GM23248 (cell line): ENCODE results near the gene GABBR1. TPM values are rescaled to one million over a fixed set of nuclear protein-coding genes. Genes with fewer than 3 reads are reported as not detected.

Experiments used
- DNase-seq: peaks from one replicate; pipeline ENCODE4 v3.0.0-alpha.2; 2015
- H2AFZ ChIP-seq: fragments of 200-600 bp; sonication (generic); 2 replicates; pipeline ENCODE4 v1.6.1; 2016; ENCODE audit warnings: antibody characterized with exemption
- H3F3A ChIP-seq: fragments of 200-600 bp; sonication (generic); 2 replicates; pipeline ENCODE4 v1.6.1; 2016; ENCODE audit warnings: mild to moderate bottlenecking, antibody characterized with exemption, mixed run types; ENCODE audit not compliant: insufficient read depth
- H3K27ac ChIP-seq: fragments of 200-600 bp; sonication (generic); 2 replicates; pipeline ENCODE4 v1.5.1; 2016; ENCODE audit warnings: mild to moderate bottlenecking
- H3K27me3 ChIP-seq: fragments of 200-600 bp; sonication (generic); replicated peaks from 2 replicates; pipeline ENCODE4 v1.6.1; 2016; ENCODE audit warnings: mild to moderate bottlenecking; ENCODE audit not compliant: insufficient read depth
- H3K36me3 ChIP-seq: fragments of 200-600 bp; sonication (generic); 2 replicates; pipeline ENCODE4 v1.6.1; 2016; ENCODE audit warnings: low read depth, mild to moderate bottlenecking
- H3K4me1 ChIP-seq: fragments of 200-600 bp; sonication (generic); 2 replicates; pipeline ENCODE4 v1.6.1; 2016; ENCODE audit warnings: mild to moderate bottlenecking; ENCODE audit not compliant: insufficient read depth
- H3K4me2 ChIP-seq: fragments of 200-600 bp; sonication (generic); one replicate; pipeline ENCODE4 v1.6.1; 2016; ENCODE audit warnings: mild to moderate bottlenecking; ENCODE audit not compliant: unreplicated experiment
- H3K4me3 ChIP-seq: fragments of 200-600 bp; sonication (generic); 2 replicates; pipeline ENCODE4 v1.5.1; 2016; ENCODE audit warnings: mild to moderate bottlenecking
- H3K79me2 ChIP-seq: fragments of 200-600 bp; sonication (generic); 2 replicates; pipeline ENCODE4 v1.6.1; 2016; ENCODE audit warnings: mild to moderate bottlenecking; ENCODE audit not compliant: insufficient read depth
- H3K9ac ChIP-seq: fragments of 200-600 bp; sonication (generic); 2 replicates; pipeline ENCODE4 v1.6.1; 2016; ENCODE audit warnings: mild to moderate bottlenecking
- H3K9me2 ChIP-seq: fragments of 200-600 bp; sonication (generic); 2 replicates; pipeline ENCODE4 v1.6.1; 2016; ENCODE audit warnings: mixed run types, mild to moderate bottlenecking, moderate library complexity; ENCODE audit not compliant: insufficient read depth
- H3K9me3 ChIP-seq: fragments of 200-600 bp; sonication (generic); one replicate; pipeline ENCODE4 v1.6.1; 2017; ENCODE audit warnings: low read depth
- H4K20me1 ChIP-seq: fragments of 200-600 bp; sonication (generic); 2 replicates; pipeline ENCODE4 v1.6.0; 2016; ENCODE audit not compliant: insufficient read depth
- EZH2 ChIP-seq: fragments of 200-600 bp; sonication (generic); IDR thresholded peaks from 2 replicates; pipeline ENCODE4 v1.6.1; 2018; ENCODE audit warnings: antibody characterized with exemption, mild to moderate bottlenecking; ENCODE audit not compliant: insufficient read depth, poor library complexity, severe bottlenecking
- EZH2phosphoT487 ChIP-seq: fragments of 200-600 bp; sonication (generic); IDR thresholded peaks from 2 replicates; pipeline ENCODE4 v1.6.1; 2018; ENCODE audit warnings: antibody characterized with exemption, moderate library complexity, mild to moderate bottlenecking, low read depth; ENCODE audit not compliant: insufficient read depth
- WGBS, 2 experiments: methylation state at CpG; one replicate each; pipeline ENCODE4 v1.1.6; 2015 to 2017; ENCODE audit warnings: low lambda C conversion rate in 2 of 2, low coverage in 1 of 2; ENCODE audit errors: missing lambda C conversion rate in 2 of 2; 5-methylcytosine and 5-hydroxymethylcytosine counted together
- in situ Hi-C: fragments of 300-500 bp; cut with MboI; formaldehyde crosslinking; loops from 2 replicates; pipeline ENCODE4 v1.15.0; 2020
- polyA plus RNA-seq: library from polyadenylated mRNA; unstranded; fragments of >200 nt; fragmentation: Nextera tagmentation; extraction: Ambion mirVana; gene quantifications from 2 replicates; pipeline ENCODE4 v1.2.1, GENCODE V29; 2016
- total RNA-seq: library from RNA; depleted of rRNA; stranded (reverse); fragments of >200 nt; shearing (Covaris generic); gene quantifications from 2 replicates; pipeline ENCODE4 v1.2.3, GENCODE V29; 2014

Gene GABBR1
- total and polyA plus RNA-seq, 2 experiments from 2014 or later = 5.3 to 6.1 TPM

GRCh38 chr6:29521006-29521680, 111.8 kb downstream of the GABBR1 start:
- no peak overlapping the region for H2AFZ ChIP-seq
- no peak overlapping the region for H3K27ac ChIP-seq
- no peaks in the 10 kb centered on the region for H3K27me3 ChIP-seq
- no peak overlapping the region for H3K4me2 ChIP-seq
- no peaks in the 10 kb centered on the region for H3K4me1 ChIP-seq
- no peaks in the 10 kb centered on the region for H3K36me3 ChIP-seq
- no peak overlapping the region for H3K4me3 ChIP-seq
- no peaks in the 10 kb centered on the region for H3K9me2 ChIP-seq
- H4K20me1 ChIP-seq = no peaks in the 10 kb centered on the region
- TF ChIP-seq EZH2phosphoT487 (no peak), EZH2 (no peak)
- in situ Hi-C loops = no loop called here
- no peak overlapping the region for H3K9ac ChIP-seq
- H3K9me3 ChIP-seq = no peaks in the 10 kb centered on the region
- no peaks in the 10 kb centered on the region for H3K79me2 ChIP-seq
- DNase-seq = no peak
- WGBS, 2 experiments = 11 to 13% methylated on average over 8 of the region's 8 CpGs
- no peaks in the 10 kb centered on the region for H3F3A ChIP-seq

- Histone ChIP-seq H3K9me2 (no peaks in the 10 kb centered on the region), H3K36me3 (no peaks in the 10 kb centered on the region), H2AFZ (no peak overlapping the region), H3K79me2 (no peaks in the 10 kb centered on the region), H3K27me3 (no peaks in the 10 kb centered on the region), H3K4me2 (no peak overlapping the region), H3K27ac (no peak overlapping the region), H3K4me1 (no peaks in the 10 kb centered on the region), H3K9me3 (no peaks in the 10 kb centered on the region), H3F3A (no peaks in the 10 kb centered on the region), H4K20me1 (no peaks in the 10 kb centered on the region), H3K4me3 (no peak overlapping the region), H3K9ac (no peak overlapping the region)
- WGBS, 2 experiments = 30 to 40% methylated on average over 4 of the region's 4 CpGs
- in situ Hi-C loops = no loop called here
- no peak for DNase-seq
- TF ChIP-seq EZH2phosphoT487 (no peak), EZH2 (no peak)
Measured at GRCh38 chr6:29520232-29520631, 112.8 kb downstream of the GABBR1 start.

GRCh38 chr6:29519291-29520010, 113.5 kb downstream of the GABBR1 start:
- no peaks in the 10 kb centered on the region for H3K9me3 ChIP-seq
- no peaks in the 10 kb centered on the region for H3K4me1 ChIP-seq
- 28 to 31% methylated on average over 6 of the region's 6 CpGs for WGBS, 2 experiments
- no peak overlapping the region for H2AFZ ChIP-seq
- no peak overlapping the region for H3K4me2 ChIP-seq
- no peaks in the 10 kb centered on the region for H3K36me3 ChIP-seq
- no peaks in the 10 kb centered on the region for H3F3A ChIP-seq
- in situ Hi-C loops = no loop called here
- no peaks in the 10 kb centered on the region for H4K20me1 ChIP-seq
- TF ChIP-seq EZH2phosphoT487 (no peak), EZH2 (no peak)
- H3K9ac ChIP-seq = no peak overlapping the region
- H3K4me3 ChIP-seq = no peak overlapping the region
- H3K79me2 ChIP-seq = no peaks in the 10 kb centered on the region
- H3K27ac ChIP-seq = no peak overlapping the region
- H3K27me3 ChIP-seq = no peaks in the 10 kb centered on the region
- no peaks in the 10 kb centered on the region for H3K9me2 ChIP-seq
- no peak for DNase-seq

- Histone ChIP-seq H4K20me1 (no peaks in the 10 kb centered on the region), H3K79me2 (no peaks in the 10 kb centered on the region), H3K4me2 (no peak overlapping the region), H3K36me3 (no peaks in the 10 kb centered on the region), H3K9me3 (no peaks in the 10 kb centered on the region), H3K27ac (no peak overlapping the region), H2AFZ (no peak overlapping the region), H3F3A (no peaks in the 10 kb centered on the region), H3K9me2 (no peaks in the 10 kb centered on the region), H3K4me3 (no peak overlapping the region), H3K9ac (no peak overlapping the region), H3K4me1 (no peaks in the 10 kb centered on the region), H3K27me3 (no peaks in the 10 kb centered on the region)
- in situ Hi-C loops = no loop called here
- no peak for DNase-seq
- WGBS, 2 experiments = 20 to 21% methylated on average over 7 of the region's 7 CpGs
- TF ChIP-seq EZH2 (no peak), EZH2phosphoT487 (no peak)
Measured at GRCh38 chr6:29517728-29518440, 115.1 kb downstream of the GABBR1 start.
